HCT116 (cell line): Measurements from ENCODE around the gene TBCC.

Experiments used
- ATF3 ChIP-seq: IDR thresholded peaks from 2 replicates; pipeline ENCODE4 v1.6.1; 2012
- CEBPB ChIP-seq: IDR thresholded peaks from 2 replicates; pipeline ENCODE4 v1.6.1; 2012; ENCODE audit warnings: low read depth
- CTCF ChIP-seq, 3 experiments: fragments of 200-600 bp in 1 of 3; sonication (generic) in 1 of 3; IDR thresholded peaks in 2 of 3; conservative IDR thresholded peaks in 1 of 3; 2 replicates each; pipeline ENCODE4 v1.5.1; 2012 to 2017; ENCODE audit warnings: low read depth in 2 of 3, low read length in 2 of 3, antibody characterized with exemption in 1 of 3, borderline replicate concordance in 1 of 3, control low read depth in 1 of 3, mild to moderate bottlenecking in 1 of 3, mixed read lengths in 1 of 3, mixed run types in 1 of 3, moderate library complexity in 1 of 3; ENCODE audit not compliant: insufficient read depth in 1 of 3
- EGR1 ChIP-seq: IDR thresholded peaks from 2 replicates; pipeline ENCODE4 v1.6.1; 2012; ENCODE audit warnings: low read depth
- ELF1 ChIP-seq: IDR thresholded peaks from 2 replicates; pipeline ENCODE4 v1.6.1; 2012; ENCODE audit warnings: low read depth, borderline replicate concordance
- EZH2 ChIP-seq: fragments of 200-600 bp; sonication (generic); IDR thresholded peaks from 2 replicates; pipeline ENCODE4 v1.6.1; 2017; ENCODE audit warnings: antibody characterized with exemption, mixed run types
- JUND ChIP-seq: IDR thresholded peaks from 2 replicates; pipeline ENCODE4 v1.6.1; 2012
- MAX ChIP-seq: IDR thresholded peaks from 2 replicates; pipeline ENCODE4 v1.6.1; 2012
- POLR2A ChIP-seq: IDR thresholded peaks from 2 replicates; pipeline ENCODE4 v1.7.0; 2011; ENCODE audit warnings: borderline replicate concordance; ENCODE audit not compliant: insufficient read depth, insufficient read length; ENCODE audit errors: extremely low read depth
- POLR2AphosphoS5 ChIP-seq: IDR thresholded peaks from 2 replicates; pipeline ENCODE4 v1.6.1; 2011; ENCODE audit warnings: mild to moderate bottlenecking, low read depth, low read length, moderate library complexity
- REST ChIP-seq: IDR thresholded peaks from 2 replicates; pipeline ENCODE4 v1.6.1; 2012; ENCODE audit warnings: low read depth
- SIN3A ChIP-seq: IDR thresholded peaks from 2 replicates; pipeline ENCODE4 v1.6.1; 2012; ENCODE audit warnings: low read depth

DNA sequence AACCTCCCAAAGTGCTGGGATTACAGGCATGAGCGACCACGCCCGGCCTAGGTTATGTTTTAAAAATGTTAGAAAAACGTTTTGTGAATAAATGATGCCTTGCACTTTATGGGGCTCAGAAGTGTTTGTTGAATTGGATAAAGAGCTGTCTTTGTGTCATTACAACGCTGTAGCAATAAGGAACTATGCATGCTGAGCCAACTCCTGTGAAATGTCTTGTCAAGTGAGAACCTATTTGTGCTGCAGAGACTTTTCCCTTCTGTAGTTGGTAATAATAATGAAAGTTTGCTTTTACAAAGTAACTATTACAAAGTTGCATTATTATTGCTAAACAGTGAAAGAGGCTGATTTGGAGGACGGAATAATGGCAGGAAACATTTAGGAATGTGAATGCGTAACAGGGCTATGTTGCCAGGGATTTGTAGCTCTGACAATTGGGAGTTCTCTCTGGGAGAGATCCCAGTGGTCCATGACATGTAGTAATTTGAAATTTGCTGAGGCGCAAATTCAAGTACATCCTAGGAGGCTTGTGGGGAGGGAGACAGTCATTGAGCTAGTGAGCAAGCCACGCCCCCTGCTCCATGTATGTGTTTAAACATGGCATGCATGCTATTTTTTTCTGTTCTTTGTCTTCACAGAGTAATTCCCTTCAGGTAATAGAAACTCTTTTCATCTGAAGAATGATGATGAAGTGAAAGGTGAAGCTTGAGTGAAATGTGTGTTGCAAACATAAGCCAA lies 19.2 kb upstream of the TBCC start:
- TF ChIP-seq CTCF (IDR thresholded peaks at IDR 0.05 in 2 of 3, conservative IDR thresholded peaks at IDR 0.05 in 1 of 3; ENCODE audit: borderline replicate concordance in 1 of 3, insufficient read depth in 1 of 3, low read depth in 2 of 3, low read length in 2 of 3) (no peak), POLR2A (no peak), SIN3A (no peak), ELF1 (no peak), REST (no peak), ATF3 (no peak), MAX (no peak), JUND (no peak), EGR1 (no peak), POLR2AphosphoS5 (no peak), EZH2 (no peak), CEBPB (no peak)
